Activated T-helper 1 cell treated with anti-CD3 and anti-CD28 coated beads, Interleukin-12 subunit alpha, Interleukin-12 subunit beta, Interleukin-2, Interleukin-4 antibody, amounts not matched to agents 30 ng/mL and 10 ng/mL and 1 ng/mL, durations not matched to agents 14 hours and 24 hours and 36 hours (primary cell): ENCODE results near the gene TLR2. TPM values are rescaled to one million over a fixed set of nuclear protein-coding genes. Genes with fewer than 3 reads are reported as not detected.

Source experiments
- DNase-seq: peaks from one replicate; pipeline ENCODE4 v3.0.0; 2021; ENCODE audit warnings: low spot score
- H3K27ac Mint-ChIP-seq: one replicate; pipeline ENCODE4 v1.8.0; 2021; ENCODE audit warnings: mild to moderate bottlenecking, mixed read lengths
- H3K27me3 Mint-ChIP-seq: one replicate; pipeline ENCODE4 v1.8.0; 2022; ENCODE audit warnings: mild to moderate bottlenecking, moderate library complexity, mixed read lengths; ENCODE audit not compliant: insufficient read depth
- H3K36me3 Mint-ChIP-seq: one replicate; pipeline ENCODE4 v1.8.0; 2021; ENCODE audit warnings: low read depth, mixed read lengths
- H3K4me1 Mint-ChIP-seq: one replicate; pipeline ENCODE4 v1.8.0; 2021; ENCODE audit warnings: low read depth, mixed read lengths
- H3K4me3 Mint-ChIP-seq: one replicate; pipeline ENCODE4 v1.8.0; 2021; ENCODE audit warnings: mild to moderate bottlenecking, moderate library complexity, mixed read lengths
- H3K9me3 Mint-ChIP-seq: one replicate; pipeline ENCODE4 v1.8.0; 2021; ENCODE audit warnings: mixed read lengths
- intact Hi-C: fragments of 100-400 bp; cut with micrococcal nuclease; formaldehyde crosslinking; loops from one replicate; pipeline ENCODE4 v1.15.1; 2024
- total RNA-seq: library from RNA; stranded (reverse); gene quantifications from 2 replicates; pipeline ENCODE4 v1.2.3, GENCODE V29; 2022

TLR2 gene
- total RNA-seq, 1 donor from 2014 or later = 1.0 TPM

GRCh38 chr4:153668647-153669046 is 15.4 kb upstream of the TLR2 start:
- intact Hi-C loops = no loop called here
- Mint-ChIP-seq H3K9me3 (peaks cover 9% of the 10 kb centered on the region), H3K27ac (no peak overlapping the region)

GRCh38 chr4:153669838-153670237 is 14.2 kb upstream of the TLR2 start:
- H3K9me3 Mint-ChIP-seq = peaks cover 8% of the 10 kb centered on the region
- no peak overlapping the region for H3K27ac Mint-ChIP-seq
- no peaks in the 10 kb centered on the region for H3K36me3 Mint-ChIP-seq
- no peak overlapping the region for H3K4me3 Mint-ChIP-seq
- intact Hi-C loops = no loop called here
- H3K27me3 Mint-ChIP-seq = peaks cover 27% of the 10 kb centered on the region
- DNase-seq = no peak
- H3K4me1 Mint-ChIP-seq = no peaks in the 10 kb centered on the region

More at GRCh38 chr4:153668647-153669046, 15.4 kb upstream of the TLR2 start:
- H3K36me3 Mint-ChIP-seq = no peaks in the 10 kb centered on the region
- peaks cover 23% of the 10 kb centered on the region for H3K27me3 Mint-ChIP-seq
- no peak for DNase-seq
- no peak overlapping the region for H3K4me3 Mint-ChIP-seq
- H3K4me1 Mint-ChIP-seq = no peaks in the 10 kb centered on the region

DNA sequence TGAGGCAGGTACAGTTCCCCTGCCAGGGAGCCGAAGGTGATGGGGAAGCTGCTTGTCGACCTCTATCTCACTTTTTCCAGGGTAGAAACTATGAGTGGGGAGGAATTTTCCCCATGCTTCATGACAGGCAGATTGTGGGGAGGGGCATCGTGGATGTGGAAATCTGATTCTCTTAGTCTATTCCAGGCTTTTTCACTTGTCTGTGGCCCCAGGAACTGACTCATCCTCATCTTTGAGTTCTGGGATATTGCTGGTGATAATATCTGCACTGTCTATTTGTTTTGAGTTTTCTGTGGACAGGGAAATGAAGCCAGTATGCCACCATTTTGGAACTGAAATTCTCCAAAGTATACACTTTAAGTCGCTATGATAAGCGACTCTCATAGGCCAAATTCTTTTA is 7.6 kb upstream of the TLR2 start:
- no peak for DNase-seq
- Mint-ChIP-seq H3K36me3 (no peaks in the 10 kb centered on the region), H3K27me3 (peaks cover 20% of the 10 kb centered on the region), H3K4me1 (no peaks in the 10 kb centered on the region), H3K4me3 (no peak overlapping the region), H3K27ac (no peak overlapping the region), H3K9me3 (peaks cover 23% of the 10 kb centered on the region)
- intact Hi-C loops = no loop called here

DNA sequence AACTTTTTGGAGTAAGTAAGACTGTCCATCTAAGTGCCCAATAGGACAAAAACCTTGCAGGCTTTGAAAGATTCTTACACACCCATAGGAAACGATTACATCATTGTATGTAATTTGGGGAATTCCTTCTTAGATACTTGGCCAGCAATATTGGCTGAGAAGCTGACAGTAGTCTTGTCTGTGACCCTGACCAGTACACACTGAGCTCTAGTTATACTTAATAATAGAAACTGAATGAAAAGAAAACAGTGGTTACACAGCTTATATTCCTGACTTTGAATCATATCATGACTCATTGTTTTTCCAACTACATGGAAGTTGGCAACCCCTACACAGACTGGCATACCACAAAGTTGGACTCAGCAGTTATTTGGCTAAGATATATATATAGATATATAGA is 7.1 kb upstream of the TLR2 start:
- intact Hi-C loops = no loop called here
- H3K4me3 Mint-ChIP-seq = no peak overlapping the region
- H3K27me3 Mint-ChIP-seq = peaks cover 24% of the 10 kb centered on the region
- no peaks in the 10 kb centered on the region for H3K36me3 Mint-ChIP-seq
- H3K9me3 Mint-ChIP-seq = peaks cover 23% of the 10 kb centered on the region
- no peak overlapping the region for H3K27ac Mint-ChIP-seq
- no peak for DNase-seq
- H3K4me1 Mint-ChIP-seq = no peaks in the 10 kb centered on the region

- Mint-ChIP-seq H3K9me3 (peaks cover 23% of the 10 kb centered on the region), H3K27me3 (peaks cover 33% of the 10 kb centered on the region), H3K4me3 (no peak overlapping the region), H3K27ac (no peak overlapping the region), H3K36me3 (no peaks in the 10 kb centered on the region), H3K4me1 (peaks cover 5% of the 10 kb centered on the region)
- no peak for DNase-seq
- intact Hi-C loops = no loop called here
These were observed 4.6 kb upstream of the TLR2 start for GRCh38 chr4:153679486-153679885.

GRCh38 chr4:153683763-153684181 is 308 bp upstream of the TLR2 start:
- H3K9me3 Mint-ChIP-seq = peaks cover 20% of the 10 kb centered on the region
- intact Hi-C loops = no loop called here
- peak overlapping the region; percentile 71 for H3K4me3 Mint-ChIP-seq
- no peak for DNase-seq
- H3K27me3 Mint-ChIP-seq = peaks cover 33% of the 10 kb centered on the region
- no peak overlapping the region for H3K27ac Mint-ChIP-seq
- H3K36me3 Mint-ChIP-seq = peaks cover 4% of the 10 kb centered on the region
- H3K4me1 Mint-ChIP-seq = peaks cover 12% of the 10 kb centered on the region

DNA sequence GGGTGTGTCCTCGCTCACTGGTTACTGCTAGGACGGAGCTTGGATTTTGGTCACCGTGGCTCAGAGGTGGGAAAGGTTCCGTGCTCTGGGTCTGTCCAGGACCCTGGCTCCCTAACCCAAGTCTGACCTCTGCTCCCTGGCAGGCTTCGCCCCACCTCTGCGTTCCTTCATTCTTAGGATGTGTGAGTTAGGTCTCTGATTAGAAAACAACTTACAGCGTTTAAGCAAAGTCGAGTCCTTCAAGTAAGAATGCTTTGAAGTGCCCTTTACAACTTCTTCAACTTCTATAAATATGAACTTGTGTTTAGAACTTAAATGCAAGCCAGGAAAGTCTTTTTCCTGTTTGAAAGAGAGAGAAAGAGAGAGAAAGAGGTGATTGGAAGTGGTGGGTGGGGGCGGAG is 891 bp downstream of the TLR2 start:
- H3K9me3 Mint-ChIP-seq = peaks cover 30% of the 10 kb centered on the region
- no peak overlapping the region for H3K27ac Mint-ChIP-seq

GRCh38 chr4:153704522-153704921 is 20.4 kb downstream of the TLR2 start:
- H3K36me3 Mint-ChIP-seq = peaks cover 3% of the 10 kb centered on the region
- H3K9me3 Mint-ChIP-seq = no peaks in the 10 kb centered on the region
- H3K27ac Mint-ChIP-seq = no peak overlapping the region
- no peak for DNase-seq
- intact Hi-C loops = no loop called here
- peaks cover 8% of the 10 kb centered on the region for H3K27me3 Mint-ChIP-seq
- H3K4me3 Mint-ChIP-seq = no peak overlapping the region
- H3K4me1 Mint-ChIP-seq = peaks cover 17% of the 10 kb centered on the region

More for the DNA sequence above, 891 bp downstream of the TLR2 start:
- peaks cover 8% of the 10 kb centered on the region for H3K36me3 Mint-ChIP-seq
- H3K4me3 Mint-ChIP-seq = peak overlapping the region; percentile 77
- no peak for DNase-seq
- H3K27me3 Mint-ChIP-seq = peaks cover 35% of the 10 kb centered on the region
- intact Hi-C loops = no loop called here
- peaks cover 12% of the 10 kb centered on the region for H3K4me1 Mint-ChIP-seq

DNA sequence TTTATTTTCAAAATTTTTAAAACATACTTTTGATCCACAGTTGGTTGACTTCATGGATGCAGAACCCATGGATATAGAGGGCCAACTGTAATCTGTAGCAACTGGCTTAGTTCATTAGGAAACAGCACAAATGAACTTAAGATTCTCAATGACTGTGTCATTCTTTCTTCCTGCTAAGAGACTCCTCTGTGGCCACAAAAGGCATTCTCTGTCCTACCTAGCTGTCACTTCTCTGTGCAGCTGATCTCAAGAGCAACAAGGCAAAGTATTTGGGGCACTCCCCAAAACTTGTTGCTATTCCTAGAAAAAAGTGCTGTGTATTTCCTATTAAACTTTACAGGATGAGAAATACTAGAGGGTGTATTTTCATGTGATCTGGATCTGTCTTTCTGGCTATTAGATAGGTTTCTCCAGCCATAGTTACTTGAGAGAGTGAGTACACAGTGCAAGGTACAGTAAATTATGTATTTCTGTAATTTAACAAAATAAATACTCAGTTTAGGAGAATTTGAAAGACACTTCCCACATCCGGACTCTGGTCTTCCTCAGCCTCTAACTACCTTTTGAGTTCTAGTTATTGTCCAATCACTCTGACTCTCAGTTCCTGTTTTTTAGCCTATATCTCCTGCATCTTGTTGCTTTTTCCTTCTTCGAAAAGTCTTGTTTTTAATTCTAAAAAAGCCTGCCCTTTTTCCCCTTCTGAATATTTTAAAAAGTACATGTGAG is 21.8 kb downstream of the TLR2 start:
- peak overlapping the region; percentile 59 for H3K27ac Mint-ChIP-seq
- no peaks in the 10 kb centered on the region for H3K9me3 Mint-ChIP-seq
- H3K27me3 Mint-ChIP-seq = peaks cover 8% of the 10 kb centered on the region
- H3K4me3 Mint-ChIP-seq = no peak overlapping the region
- intact Hi-C loops = no loop called here
- H3K36me3 Mint-ChIP-seq = peaks cover 3% of the 10 kb centered on the region
- peaks cover 17% of the 10 kb centered on the region for H3K4me1 Mint-ChIP-seq
- DNase-seq = no peak

DNA sequence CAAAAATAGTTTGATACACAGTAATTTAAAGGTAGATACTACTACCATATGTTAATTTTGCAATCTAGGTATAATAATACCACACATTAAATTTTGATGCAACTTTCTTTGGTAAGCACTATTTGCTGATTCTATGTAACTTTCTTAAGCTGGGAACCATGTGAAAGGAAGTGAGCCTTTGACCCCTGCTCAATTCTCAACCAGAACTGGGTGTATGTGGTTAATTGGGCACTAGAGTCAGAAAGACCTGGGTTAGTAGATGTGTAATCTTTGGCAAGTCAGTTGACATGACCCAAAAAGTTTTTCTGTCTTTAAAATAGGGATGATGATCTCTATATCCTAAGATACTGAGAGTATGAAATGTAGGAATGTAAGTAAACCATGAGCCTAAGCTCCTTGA is 22.4 kb downstream of the TLR2 start:
- peak overlapping the region; percentile 57 for H3K27ac Mint-ChIP-seq
- DNase-seq = no peak
- peaks cover 3% of the 10 kb centered on the region for H3K36me3 Mint-ChIP-seq
- intact Hi-C loops = no loop called here
- no peaks in the 10 kb centered on the region for H3K9me3 Mint-ChIP-seq
- peaks cover 17% of the 10 kb centered on the region for H3K4me1 Mint-ChIP-seq
- H3K4me3 Mint-ChIP-seq = peak overlapping the region; percentile 21
- H3K27me3 Mint-ChIP-seq = peaks cover 8% of the 10 kb centered on the region

DNA sequence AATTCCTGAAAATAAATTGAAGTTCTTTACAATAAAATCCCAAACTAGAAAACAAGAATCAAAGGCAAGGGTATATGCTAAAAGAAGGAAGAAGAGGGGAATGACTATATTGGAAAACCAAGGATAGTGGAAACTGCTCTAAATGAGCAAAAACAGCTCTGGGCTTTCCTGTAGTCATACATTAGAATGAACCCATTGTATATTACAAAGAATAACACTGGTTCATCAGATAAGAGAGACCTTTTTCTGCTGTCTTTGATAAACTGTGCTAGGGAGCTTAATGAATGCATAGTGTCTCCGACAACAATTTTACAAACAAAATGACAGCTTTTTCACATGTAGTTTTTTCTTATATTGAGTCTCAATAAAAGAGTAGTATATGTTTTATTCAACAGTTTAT is 26.6 kb downstream of the TLR2 start:
- no peak overlapping the region for H3K4me3 Mint-ChIP-seq
- no peak overlapping the region for H3K27ac Mint-ChIP-seq
- no peaks in the 10 kb centered on the region for H3K36me3 Mint-ChIP-seq
- no peak for DNase-seq
- H3K27me3 Mint-ChIP-seq = peaks cover 12% of the 10 kb centered on the region
- peaks cover 17% of the 10 kb centered on the region for H3K4me1 Mint-ChIP-seq
- H3K9me3 Mint-ChIP-seq = no peaks in the 10 kb centered on the region
- intact Hi-C loops = no loop called here

- Mint-ChIP-seq H3K9me3 (no peaks in the 10 kb centered on the region), H3K4me3 (no peak overlapping the region), H3K27ac (no peak overlapping the region), H3K27me3 (peaks cover 4% of the 10 kb centered on the region), H3K4me1 (no peaks in the 10 kb centered on the region), H3K36me3 (peaks cover 1% of the 10 kb centered on the region)
- intact Hi-C loops = no loop called here
- DNase-seq = no peak
These were observed 30.0 kb downstream of the TLR2 start for GRCh38 chr4:153713866-153714646.

- Mint-ChIP-seq H3K27me3 (peaks cover 15% of the 10 kb centered on the region), H3K27ac (no peak overlapping the region)
- DNase-seq = no peak
These were observed 38.0 kb downstream of the TLR2 start for GRCh38 chr4:153722036-153722435.

More at GRCh38 chr4:153722036-153722435, 38.0 kb downstream of the TLR2 start:
- Mint-ChIP-seq H3K9me3 (no peaks in the 10 kb centered on the region), H3K36me3 (peaks cover 2% of the 10 kb centered on the region), H3K4me1 (no peaks in the 10 kb centered on the region), H3K4me3 (no peak overlapping the region)
- intact Hi-C loops = no loop called here
